Thoracic aorta (tissue), 2 donors: Measurements from ENCODE around the gene TCF7. TPM values are rescaled to one million over a fixed set of nuclear protein-coding genes. Genes with fewer than 3 reads are reported as not detected.

Experiments used
- ATAC-seq: fragments of 150-250 bp; one replicate; pipeline ENCODE4 v1.8.0; 2017; ENCODE audit warnings: low read depth; ENCODE audit not compliant: insufficient number of reproducible peaks, low FRiP score
- DNase-seq: peaks from one replicate; pipeline ENCODE4 v3.0.0-alpha.2; 2020; ENCODE audit warnings: low spot score
- H3K27ac ChIP-seq, 2 donors: fragments of 200-600 bp; sonication (generic); 1 replicate in 1 of 2; 2 replicates in 1 of 2; pipeline ENCODE4 v1.5.1; 2016; ENCODE audit warnings: mild to moderate bottlenecking in 2 of 2, moderate library complexity in 2 of 2
- H3K27me3 ChIP-seq: fragments of 200-600 bp; sonication (generic); replicated peaks from 2 replicates; pipeline ENCODE4 v1.6.0; 2016; ENCODE audit warnings: mild to moderate bottlenecking; ENCODE audit not compliant: insufficient read depth
- H3K36me3 ChIP-seq: fragments of 200-600 bp; sonication (generic); one replicate; pipeline ENCODE4 v1.5.1; 2016
- H3K4me1 ChIP-seq, 2 donors: fragments of 200-600 bp; sonication (generic); 1 replicate in 1 of 2; 2 replicates in 1 of 2; pipeline versions ENCODE4 v1.5.1 to v1.6.0; 2016; ENCODE audit warnings: low read depth in 2 of 2, mild to moderate bottlenecking in 1 of 2; ENCODE audit not compliant: control insufficient read depth in 1 of 2
- H3K4me3 ChIP-seq: fragments of 200-600 bp; sonication (generic); 2 replicates; pipeline ENCODE4 v1.5.1; 2016; ENCODE audit warnings: mild to moderate bottlenecking
- H3K9me3 ChIP-seq: fragments of 200-600 bp; sonication (generic); 2 replicates; pipeline ENCODE4 v1.5.1; 2016
- CTCF ChIP-seq: fragments of 200-600 bp; sonication (generic); IDR thresholded peaks from one replicate; pipeline ENCODE4 v1.5.1; 2019; ENCODE audit warnings: antibody characterized with exemption
- total RNA-seq, 2 donors: library from RNA; depleted of rRNA; stranded (reverse); fragments of >200 nt; gene quantifications; one replicate each; pipeline versions ENCODE4 v1.1.0 to v1.2.3, GENCODE V29; 2016

TCF7 gene
- total RNA-seq, 2 donors from 2014 or later: 0.54 to 2.1 TPM

DNA sequence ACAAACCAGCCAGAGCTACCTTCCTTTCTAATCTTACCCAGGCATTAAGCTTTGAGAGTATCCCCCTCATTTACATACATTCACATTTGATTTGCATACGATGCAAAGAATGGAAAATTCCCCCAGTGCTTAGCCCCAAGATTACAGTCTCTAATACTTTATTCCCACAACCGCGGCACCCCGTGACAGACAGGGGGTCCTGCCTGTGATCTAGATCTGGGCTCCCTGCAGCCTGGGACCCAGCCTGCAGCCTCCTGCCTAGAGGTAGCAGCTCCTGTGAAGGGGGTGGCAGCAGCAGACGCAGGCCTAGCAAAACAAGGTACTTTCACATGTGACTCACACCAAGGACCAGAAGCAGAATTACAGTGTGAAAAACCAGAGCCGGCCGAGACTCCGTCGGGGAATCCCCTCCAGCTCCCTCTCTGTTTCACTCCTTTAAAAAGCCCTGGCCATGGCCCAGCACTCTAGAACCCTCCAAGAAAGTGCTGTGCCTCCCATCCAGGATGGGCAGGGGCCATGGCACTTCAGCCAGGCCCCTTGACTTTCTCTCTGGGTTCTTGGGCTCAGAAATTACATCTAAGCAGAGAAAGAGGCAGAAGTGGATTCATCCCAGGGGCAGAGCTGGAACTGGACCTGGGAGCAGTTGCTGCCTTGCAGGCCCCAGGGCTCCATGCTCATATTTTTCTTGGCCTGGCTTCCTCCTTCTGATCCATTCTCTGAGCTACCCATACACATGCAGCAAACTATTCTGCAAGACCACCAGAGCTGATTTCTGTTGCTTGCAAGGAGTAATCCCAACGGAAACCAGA is 14.0 kb upstream of the TCF7 start:
- Histone ChIP-seq H3K36me3 (no peaks in the 10 kb centered on the region), H3K4me3 (peak overlapping the region; percentile 18), H3K27ac (peak overlapping the region in 1 of 2 donors; percentile 38), H3K27me3 (no peaks in the 10 kb centered on the region), H3K9me3 (no peaks in the 10 kb centered on the region), H3K4me1 (peaks cover 11 to 39% of the 10 kb centered on the region in 2 donors)
- no peak for TF ChIP-seq CTCF
- DNase-seq (no peak), ATAC-seq (no peak)

GRCh38 chr5:134101686-134102439 is 12.6 kb upstream of the TCF7 start:
- Histone ChIP-seq H3K4me1 (peaks cover 5 to 25% of the 10 kb centered on the region in 2 donors), H3K27ac (no peak overlapping the region), H3K9me3 (no peaks in the 10 kb centered on the region), H3K36me3 (no peaks in the 10 kb centered on the region), H3K27me3 (no peaks in the 10 kb centered on the region), H3K4me3 (no peak overlapping the region)
- DNase-seq: no peak
- TF ChIP-seq CTCF: peak; percentile 86
- no peak for ATAC-seq

DNA sequence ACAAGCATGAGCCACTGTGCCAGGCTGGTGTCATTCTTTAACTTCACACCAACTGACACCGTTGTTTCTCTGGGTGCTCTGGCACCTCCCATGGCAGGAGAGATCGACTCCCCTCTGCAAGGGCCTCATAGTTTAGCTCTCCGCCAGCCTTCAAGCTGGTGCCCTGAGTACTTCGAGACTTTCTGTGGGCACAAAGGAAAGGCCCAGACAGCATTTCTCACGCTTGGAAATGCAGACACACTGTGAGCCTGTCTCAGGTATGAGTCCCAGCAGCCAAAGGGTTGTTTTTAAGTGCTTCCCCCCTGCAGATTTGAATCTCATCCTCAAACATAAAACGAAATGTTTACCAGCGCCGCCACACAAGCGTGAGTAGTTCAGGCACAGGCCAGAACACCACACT is 11.1 kb upstream of the TCF7 start:
- Histone ChIP-seq H3K9me3 (no peaks in the 10 kb centered on the region), H3K4me3 (no peak overlapping the region), H3K4me1 (peaks cover 5 to 24% of the 10 kb centered on the region in 2 donors), H3K36me3 (no peaks in the 10 kb centered on the region), H3K27ac (no peak overlapping the region), H3K27me3 (no peaks in the 10 kb centered on the region)
- no peak for DNase-seq
- no peak for ATAC-seq
- TF ChIP-seq CTCF: no peak

- DNase-seq (no peak), ATAC-seq (no peak)
- peaks cover 5 to 23% of the 10 kb centered on the region in 2 donors for H3K4me1 ChIP-seq
- no peak overlapping the region for H3K4me3 ChIP-seq
- H3K27me3 ChIP-seq: no peaks in the 10 kb centered on the region
- H3K36me3 ChIP-seq: no peaks in the 10 kb centered on the region
- H3K27ac ChIP-seq: no peak overlapping the region
- no peak for TF ChIP-seq CTCF
- H3K9me3 ChIP-seq: no peaks in the 10 kb centered on the region
These were observed 10.4 kb upstream of the TCF7 start for GRCh38 chr5:134103998-134104654.
